GM12865 (cell line): Measurements from ENCODE around the gene FNDC5.
A peak's percentile ranks its signal among the peaks of the same experiment; 100 is the strongest.
"Not testable (repeated sequence)": the region's sequence is repeated elsewhere in the genome, so short reads cannot be mapped to it uniquely, and the experiment has no call there.

Experiments
- DNase-seq: peaks from one replicate; pipeline ENCODE4 v3.0.0; 2010; ENCODE audit warnings: low read depth
- H3K4me3 ChIP-seq: 2 replicates; pipeline ENCODE4 v1.5.1; 2011; ENCODE audit warnings: mild to moderate bottlenecking, low read depth, low read length, control low read depth
- CTCF ChIP-seq: IDR thresholded peaks from 2 replicates; pipeline ENCODE4 v1.5.1; 2011; ENCODE audit warnings: low read length, control low read depth, low read depth, inconsistent platforms; ENCODE audit not compliant: insufficient read depth; ENCODE audit errors: missing control alignments

FNDC5 gene

DNA sequence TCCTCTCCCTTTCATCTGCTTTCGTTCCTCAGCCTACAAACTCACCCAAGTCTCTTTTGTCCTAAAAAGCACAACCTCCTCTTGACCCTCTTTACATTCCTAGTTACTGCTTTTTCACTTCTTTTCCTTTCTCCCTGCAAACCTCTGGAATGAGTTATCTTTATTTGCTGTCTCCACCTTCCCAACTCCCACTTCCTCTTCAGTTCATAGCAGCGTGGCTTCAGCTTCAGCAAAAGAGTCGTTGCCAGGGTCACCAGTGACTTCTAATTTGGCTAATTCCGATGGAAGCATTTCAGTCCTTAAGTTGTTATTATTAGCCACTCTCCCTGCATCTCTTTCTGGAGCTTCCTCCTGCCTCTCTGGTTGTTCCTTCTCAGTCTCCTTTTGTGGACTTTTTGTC lies 36.7 kb upstream of the FNDC5 start:
- no peak for TF ChIP-seq CTCF
- H3K4me3 ChIP-seq, result no peak overlapping the region
- DNase-seq, result no peak

- TF ChIP-seq CTCF, result no peak
- H3K4me3 ChIP-seq, result no peak overlapping the region
- DNase-seq, result no peak
Observed at GRCh38 chr1:32906654-32907053, 35.9 kb upstream of the FNDC5 start.

DNA sequence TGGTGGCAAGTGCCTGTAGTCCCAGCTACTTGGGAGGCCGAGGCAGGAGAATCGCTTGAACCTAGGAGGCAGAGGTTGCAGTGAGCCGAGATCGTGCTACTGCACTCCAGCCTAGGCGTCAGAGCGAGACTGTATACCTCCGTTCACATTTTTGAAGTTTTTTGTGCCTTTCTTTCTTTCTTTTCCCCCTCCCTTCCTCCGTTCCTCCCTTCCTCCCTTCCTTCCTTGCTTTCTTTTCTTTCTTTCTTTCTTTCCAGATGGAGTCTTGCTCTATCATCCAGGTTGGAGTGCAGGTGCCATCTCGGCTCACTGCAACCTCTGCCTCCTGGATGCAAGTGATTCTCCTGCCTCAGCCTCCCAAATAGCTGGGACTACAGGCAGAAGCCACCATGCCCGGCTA lies 34.9 kb upstream of the FNDC5 start:
- H3K4me3 ChIP-seq, DNase-seq: not testable (repeated sequence)

GRCh38 chr1:32904797-32905196 lies 34.1 kb upstream of the FNDC5 start:
- DNase-seq, result no peak
- no peak for TF ChIP-seq CTCF
- no peak overlapping the region for H3K4me3 ChIP-seq

GRCh38 chr1:32903991-32904785 lies 33.5 kb upstream of the FNDC5 start:
- H3K4me3 ChIP-seq, result no peak overlapping the region
- no peak for TF ChIP-seq CTCF
- DNase-seq, result no peak

DNA sequence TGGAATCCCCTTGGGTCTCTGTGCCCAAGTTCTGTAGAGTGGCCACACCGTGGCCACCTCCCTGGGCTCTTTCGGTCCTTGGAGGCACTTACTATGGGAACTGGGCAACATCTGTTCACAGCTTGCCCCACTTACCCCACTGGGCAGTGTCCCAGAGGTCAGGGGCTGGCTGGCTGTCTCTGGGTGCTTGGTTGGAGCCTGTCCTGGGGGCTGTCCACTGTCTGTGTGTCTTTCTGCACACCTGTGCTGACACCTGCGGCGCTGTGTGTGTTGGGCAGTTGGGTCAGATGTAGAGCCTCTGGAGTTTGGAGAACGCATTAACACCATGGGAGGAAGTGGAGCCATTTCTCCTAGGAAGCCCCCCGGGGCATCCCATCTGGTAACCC lies 31.8 kb upstream of the FNDC5 start:
- no peak overlapping the region for H3K4me3 ChIP-seq
- no peak for DNase-seq
- no peak for TF ChIP-seq CTCF

DNA sequence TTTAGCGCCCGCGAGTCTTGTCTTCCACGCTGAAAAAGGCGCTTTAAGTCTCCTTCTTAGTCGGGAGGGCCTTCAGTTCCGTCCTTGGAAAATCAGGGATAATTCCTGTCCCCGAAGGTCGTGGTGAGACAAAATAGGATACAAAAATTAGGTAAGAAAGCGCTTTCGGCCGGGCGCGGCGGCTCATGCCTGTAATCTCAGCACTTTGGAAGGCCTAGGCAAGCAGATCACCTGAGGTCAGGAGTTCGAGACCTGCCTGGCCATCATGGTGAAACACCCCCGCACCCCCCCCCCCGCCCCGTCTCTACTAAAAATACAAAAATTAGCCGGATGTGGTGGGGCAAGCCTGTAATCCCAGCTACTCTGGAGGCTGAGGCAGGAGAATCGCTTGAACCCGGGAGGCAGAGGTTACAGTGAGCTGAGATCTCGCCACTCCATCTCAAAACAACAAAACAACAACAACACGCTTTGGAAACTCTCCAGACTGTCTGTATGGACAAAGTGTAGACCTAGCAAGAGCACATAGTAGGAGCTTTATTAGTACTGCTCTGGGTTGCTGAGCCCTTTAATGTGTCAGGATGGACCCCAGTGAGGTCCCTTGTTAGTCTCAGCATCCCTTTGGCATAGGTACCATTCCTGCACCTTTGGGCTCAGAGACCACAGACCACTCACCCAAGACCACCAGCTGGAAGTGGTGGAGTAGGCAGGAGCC lies 31.3 kb upstream of the FNDC5 start:
- peak overlapping the region; percentile 22 for H3K4me3 ChIP-seq

More for the DNA sequence above, 31.3 kb upstream of the FNDC5 start:
- DNase-seq, result no peak
- TF ChIP-seq CTCF, result no peak
